Dedifferentiated amniotic fluid mesenchymal stem cell (primary cell): ENCODE results near the gene SLC30A7.
"Not testable (repeated sequence)": the region's sequence is repeated elsewhere in the genome, so short reads cannot be mapped to it uniquely, and the experiment has no call there.

Experiments used
- DNase-seq: peaks from one replicate; pipeline ENCODE4 v3.0.0-alpha.2; 2016; ENCODE audit errors: extremely low spot score

The SLC30A7 gene, protein sequence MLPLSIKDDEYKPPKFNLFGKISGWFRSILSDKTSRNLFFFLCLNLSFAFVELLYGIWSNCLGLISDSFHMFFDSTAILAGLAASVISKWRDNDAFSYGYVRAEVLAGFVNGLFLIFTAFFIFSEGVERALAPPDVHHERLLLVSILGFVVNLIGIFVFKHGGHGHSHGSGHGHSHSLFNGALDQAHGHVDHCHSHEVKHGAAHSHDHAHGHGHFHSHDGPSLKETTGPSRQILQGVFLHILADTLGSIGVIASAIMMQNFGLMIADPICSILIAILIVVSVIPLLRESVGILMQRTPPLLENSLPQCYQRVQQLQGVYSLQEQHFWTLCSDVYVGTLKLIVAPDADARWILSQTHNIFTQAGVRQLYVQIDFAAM

DNA sequence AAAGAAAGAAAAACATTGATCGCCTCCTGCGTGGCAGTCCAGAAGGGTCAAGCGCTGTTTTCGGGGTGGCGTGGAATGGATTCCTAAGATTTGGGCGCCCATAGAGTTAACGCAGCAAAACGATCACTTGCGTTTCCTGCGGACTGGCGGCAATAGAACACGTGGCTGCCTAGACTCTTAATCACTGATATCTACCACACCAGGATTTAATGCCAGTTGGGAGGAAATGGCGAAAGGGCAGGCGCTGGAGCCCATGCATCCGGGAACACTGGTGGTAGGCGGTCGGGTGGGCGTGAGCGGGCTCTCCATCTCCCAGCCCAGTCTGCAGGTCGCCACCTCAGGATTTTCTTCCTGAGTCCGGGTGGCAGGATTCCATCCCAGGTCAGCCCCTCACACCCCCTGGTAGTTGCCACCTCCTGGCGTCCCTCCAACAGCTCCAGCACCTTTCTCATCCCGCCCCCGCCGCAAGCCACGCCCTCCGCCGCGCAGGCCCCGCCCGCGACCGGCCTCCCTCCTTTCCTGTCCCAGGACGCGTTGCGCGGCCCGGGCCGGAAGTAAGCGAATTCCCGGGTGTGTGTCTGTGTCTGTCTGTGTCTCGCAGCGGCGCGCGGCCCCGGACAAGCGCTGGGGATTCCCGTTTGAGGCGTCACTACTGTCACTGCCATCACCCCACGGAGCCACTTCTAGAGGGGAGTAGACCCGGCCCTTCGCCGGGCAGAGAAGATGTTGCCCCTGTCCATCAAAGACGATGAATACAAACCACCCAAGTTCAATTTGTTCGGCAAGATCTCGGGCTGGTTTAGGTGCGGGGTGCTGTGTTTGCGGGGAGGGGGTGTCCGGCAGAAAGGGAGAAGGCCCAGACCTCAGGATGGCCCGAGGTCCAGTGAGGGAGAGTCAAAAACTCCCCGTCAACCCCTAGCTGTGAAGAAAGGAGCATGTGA is at the start of gene SLC30A7:
SLC30A7 (plus strand) TSS at position 551 of the 941 bp plus-strand sequence; CDS start at position 724, 173 bp downstream.
- DNase-seq = peak; percentile 87

DNA sequence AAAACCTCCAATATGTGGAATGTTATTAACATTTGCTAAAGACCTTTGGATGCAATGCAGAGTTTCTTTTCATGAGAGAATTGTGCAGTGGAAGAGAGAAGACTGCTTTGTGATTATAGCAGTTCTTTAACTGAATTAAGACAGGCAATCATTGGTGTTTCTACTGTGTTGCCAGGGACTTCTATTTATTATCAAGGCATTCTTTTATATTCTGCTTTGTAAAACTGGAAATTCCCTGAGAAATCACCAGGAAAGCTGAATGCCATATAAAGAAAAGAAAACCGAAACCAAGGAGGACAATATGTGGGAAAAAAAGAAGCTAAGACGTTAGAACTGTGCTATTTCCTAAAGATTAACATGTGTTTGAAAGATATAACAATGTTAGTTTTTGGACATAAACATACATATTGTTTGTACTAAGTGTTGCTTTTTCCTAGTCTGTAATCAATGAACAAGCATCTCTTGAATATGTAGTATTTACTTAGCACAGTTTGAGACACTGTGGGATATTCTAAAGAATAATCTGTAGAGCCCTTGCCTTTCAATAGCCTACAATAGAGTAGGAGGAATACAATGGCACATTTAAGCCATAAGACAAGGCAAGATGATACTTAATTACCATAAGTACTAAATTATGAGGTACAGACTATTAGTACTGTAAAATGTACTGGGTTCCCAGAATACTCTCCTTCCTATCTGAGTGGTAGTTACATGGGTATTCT is 48.4 kb upstream of the SLC30A7 start:
- peak; percentile 36 for DNase-seq

DNA sequence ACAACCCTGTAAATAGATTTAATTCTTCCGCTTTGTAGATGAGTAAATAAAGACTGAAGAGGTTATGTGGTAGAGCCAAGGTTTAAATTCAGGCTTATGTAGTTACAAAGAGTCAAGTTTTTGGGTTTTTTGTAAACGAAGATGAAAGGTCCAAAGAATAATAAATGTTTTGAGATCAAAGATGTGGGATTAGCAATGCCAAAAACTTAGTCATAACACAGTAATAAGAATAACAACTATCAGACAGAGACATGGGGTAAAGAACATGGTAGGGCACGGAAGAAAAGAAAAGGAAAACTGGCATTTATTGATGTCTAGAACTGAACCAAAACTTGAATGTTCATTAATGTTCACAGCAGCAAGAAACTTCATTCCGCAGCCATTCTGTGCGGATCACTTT is 44.2 kb upstream of the SLC30A7 start:
- DNase-seq = no peak

DNA sequence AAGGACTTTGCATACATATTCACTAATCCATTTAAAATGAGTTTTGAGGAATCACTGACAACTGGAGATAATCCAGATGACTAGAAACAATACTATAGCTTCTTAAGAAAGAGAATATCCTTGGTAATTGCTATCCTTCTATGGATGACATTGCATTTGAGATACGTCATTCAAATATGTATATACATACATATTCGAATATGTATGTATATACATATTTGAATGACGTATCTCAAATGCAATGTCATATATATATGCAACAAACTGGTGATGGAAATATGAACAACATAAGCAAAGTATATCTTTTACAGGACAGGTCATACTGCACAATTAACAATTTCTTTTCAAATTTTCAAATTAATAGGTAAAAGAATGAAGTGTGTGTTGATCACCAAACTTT is 42.9 kb upstream of the SLC30A7 start:
- DNase-seq = no peak

DNA sequence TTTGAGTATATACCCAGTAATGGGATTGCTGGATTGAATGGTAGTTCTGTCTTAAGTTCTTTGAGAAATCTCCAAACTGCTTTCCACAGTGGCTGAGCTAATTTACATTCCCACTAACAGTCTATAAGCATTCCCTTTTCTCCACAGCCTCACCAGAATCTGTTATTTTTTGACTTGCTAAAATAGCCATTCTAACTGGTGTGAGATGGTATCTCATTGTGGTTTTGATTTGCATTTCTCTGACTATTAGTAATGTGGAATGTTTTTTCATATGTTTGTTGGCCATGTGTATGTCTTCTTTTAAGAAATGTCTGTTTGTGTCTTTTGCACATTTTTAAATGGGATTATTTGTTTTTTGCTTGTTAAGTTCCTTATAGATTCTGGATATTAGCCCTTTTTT is 40.8 kb upstream of the SLC30A7 start:
- peak; percentile 30 for DNase-seq

DNA sequence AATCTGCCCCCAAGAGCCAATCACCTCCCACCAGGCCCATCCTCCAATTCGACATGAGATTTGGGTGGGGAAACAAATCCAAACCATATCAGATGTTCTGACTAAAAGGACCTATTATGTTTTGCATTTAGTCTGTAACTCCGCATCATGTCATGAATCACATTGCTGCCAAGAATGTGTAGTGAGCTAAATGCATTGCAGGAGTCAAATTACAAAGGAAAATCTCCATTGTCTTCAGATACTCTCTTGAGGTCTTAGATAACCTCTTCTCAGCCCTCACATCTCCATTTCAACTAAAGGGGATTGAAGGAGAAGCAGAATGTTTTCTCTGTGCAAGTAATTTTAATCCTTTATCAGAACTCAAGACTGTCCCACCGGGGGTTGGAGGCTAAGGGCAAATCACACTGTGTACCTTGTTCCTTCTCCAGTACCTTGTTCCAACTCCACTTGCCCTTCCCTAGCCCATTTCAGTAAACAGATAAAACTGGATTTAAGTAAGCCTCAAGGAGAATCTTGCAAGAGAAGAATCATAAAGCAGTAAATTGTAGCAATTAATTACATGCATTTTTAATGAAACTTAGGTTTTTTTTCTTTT is 35.4 kb upstream of the SLC30A7 start:
- peak; percentile 65 for DNase-seq

DNA sequence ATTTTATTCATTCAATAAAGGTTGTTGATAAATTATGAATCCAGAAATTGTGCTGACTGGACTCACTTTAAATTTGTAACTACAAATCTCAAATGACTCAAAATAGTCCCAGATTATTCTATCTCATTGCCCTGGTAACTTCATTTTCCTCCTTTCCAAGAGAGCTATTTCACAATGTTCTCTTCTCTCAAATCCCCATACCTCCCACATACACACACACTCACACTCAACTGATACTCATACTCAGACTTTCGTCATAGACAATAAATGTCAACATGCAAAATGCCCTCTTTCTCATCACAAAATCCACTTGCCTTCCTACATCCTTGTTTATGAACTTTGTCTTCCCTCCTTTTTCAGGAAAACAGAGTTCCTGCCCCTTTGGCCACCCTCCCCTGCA is 34.5 kb upstream of the SLC30A7 start:
- DNase-seq = no peak

DNA sequence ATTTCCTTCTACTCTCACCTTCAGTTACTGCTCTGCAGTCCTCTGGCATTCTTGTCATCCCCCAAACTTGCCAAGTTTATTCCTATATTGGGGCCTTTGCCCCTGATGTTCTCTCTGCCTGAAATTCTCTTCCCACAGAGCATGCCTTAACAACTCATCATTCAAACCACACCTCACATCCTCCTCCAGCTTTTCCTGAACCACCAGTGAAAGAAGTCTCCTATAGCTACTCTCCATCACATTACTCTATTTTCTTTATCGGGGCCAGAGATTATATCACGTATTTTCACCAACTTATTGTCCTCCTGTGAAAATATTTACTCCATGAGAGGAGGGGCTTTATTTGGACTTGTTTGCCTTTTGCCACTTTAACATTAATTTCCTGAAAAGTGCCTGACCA is 33.3 kb upstream of the SLC30A7 start:
- DNase-seq = no peak

DNA sequence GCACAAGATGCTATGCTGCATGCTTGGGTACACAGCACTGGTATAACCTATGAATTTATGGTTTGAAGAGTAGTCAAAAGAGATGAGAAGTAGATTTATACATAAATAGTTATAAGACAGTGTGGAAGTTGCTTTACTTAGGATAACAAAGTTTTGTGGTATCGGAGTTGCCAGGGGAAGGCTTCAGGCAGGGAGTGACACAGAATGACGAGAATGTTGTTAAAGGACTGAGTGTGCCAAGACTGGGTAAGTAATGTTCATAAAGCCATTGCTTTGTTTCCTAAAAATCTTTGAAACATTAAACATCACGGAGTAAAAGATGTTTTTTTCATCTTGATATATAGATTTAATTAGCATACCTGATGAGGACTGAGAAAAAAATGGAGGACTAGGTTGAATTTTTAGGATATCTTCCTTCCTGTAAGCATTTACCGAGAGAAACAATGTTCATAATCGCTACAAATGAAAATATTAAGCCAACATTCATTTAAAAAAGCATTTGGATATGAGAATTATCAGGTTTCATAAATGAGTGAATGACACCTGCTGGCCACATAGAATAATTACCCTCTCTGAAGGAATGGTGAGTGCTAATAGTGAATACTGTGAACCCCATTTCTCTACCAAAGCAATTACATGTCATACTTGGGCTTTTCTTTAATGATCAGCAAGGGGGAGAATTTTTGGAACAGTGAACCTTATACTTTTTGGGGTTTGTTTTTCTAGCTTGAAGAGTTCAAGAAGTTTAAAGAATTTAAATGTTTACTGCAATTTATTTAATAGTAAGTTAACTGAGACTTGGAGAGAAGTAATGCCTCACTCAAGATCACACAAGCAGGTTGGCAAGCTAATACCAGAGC is 29.6 kb upstream of the SLC30A7 start:
- peak; percentile 68 for DNase-seq

DNA sequence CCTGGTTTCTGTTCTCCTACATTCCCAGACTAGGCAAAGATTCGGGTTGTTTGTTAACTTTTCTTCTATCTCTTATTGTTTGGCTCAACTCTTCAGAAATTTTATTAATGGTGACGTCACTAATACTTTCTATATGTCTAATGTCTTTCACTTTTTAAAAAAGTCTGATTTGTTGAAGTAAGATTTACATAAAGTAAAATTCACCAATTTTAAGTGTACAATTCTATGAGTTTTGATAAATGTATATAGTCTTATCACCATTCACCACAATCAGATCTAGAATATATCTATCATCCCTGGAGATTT is 29.0 kb upstream of the SLC30A7 start:
- no peak for DNase-seq

DNA sequence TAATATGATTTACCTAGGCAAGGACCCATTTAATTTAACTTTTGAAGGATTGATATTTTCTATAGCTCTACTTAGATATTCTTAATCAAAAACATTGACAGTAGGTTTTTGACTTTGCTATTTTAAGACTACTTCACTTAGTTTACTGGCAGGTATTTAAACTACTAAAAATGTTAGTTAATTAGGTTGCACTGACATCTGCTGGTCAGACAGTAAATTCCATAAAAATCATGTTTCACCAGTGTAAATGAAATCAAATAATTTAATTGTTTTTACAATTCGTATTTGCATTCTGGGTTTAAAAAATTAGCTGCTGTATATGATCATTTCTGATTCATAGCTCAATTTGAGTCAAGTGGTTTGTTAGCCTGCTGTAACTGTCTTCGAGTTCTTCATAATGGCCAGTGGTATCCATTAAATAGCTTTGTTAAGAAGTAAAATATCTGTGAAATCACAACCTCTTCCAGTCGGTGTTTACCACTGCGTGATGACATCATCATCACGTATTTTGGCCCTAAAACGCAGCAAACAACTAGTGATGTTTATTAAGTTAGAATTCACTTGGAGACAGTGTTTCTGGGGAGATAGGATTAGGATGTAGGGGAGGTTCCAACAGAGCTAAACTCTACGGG is 27.4 kb upstream of the SLC30A7 start:
- DNase-seq = peak; percentile 49

DNA sequence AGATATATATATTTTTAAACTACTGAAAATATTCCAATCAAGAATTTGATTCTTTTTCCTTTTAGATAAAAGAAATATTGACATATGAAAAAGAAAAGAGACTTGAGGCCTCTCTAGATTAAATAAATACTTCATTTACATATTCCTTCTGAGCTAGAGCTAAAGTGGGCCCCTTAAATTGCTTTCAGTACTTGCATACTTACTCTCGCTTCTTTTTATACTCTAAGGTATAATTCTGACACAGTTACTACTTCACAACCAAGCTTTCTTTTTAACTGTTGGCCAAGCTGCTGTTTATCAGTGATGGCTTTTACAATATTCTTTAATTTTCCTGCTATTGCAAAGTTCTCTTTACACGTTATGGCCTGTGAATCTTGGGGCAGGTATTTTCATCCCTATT is 25.9 kb upstream of the SLC30A7 start:
- DNase-seq = no peak

DNA sequence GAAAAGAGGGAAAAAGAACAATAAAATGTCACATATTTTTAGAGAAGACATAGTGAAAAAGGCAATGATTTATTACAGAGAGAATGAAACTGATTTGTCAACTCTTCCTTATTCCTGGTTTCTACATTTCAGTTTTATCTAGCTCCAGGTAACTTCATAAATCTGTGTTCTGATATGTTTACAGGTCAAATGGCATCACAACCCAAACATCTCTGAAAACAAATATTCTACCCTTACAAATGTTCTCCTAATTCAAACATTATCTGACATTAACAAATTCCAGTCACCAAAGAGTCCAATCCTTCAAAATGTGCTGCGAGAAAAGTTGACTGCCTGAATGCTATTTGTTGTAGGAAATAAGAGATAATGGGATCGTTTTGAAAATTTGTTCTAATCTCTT is 21.5 kb upstream of the SLC30A7 start:
- DNase-seq = no peak

DNA sequence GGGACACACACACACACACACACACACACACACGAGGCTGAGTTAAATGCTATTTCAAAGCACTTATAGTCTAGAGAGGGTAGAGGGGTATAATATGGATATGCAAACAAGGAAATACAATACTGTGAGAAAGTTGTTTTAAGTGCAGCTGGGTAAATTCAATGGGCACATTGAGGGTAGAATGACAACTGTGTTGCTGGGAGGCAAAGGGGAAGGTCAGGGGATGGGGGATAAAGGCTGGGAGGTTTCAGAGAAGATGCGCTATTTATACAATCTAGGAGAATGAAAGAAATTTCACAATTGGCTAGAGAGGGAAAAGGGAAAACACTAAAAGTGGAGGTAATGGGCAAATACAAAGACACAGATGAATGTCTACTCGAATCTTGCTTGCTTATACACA is 20.7 kb upstream of the SLC30A7 start:
- DNase-seq = no peak

DNA sequence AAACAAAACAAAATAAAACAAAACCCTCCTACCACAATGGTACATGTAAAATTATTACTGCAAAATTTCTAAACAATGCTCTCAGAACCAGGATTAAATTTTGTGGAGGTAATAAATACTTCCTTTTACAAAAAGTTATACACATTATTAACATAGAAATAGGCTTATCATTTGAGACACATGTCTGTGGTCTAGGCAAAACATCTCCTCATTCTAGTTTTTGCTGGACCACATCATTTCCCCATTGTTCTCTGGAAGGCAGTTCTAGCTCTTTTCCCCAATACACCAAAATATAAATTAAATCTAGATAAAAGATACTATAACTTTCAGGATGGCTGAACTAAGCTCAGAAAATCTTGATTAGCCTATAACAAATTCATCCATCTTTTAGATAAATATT is 19.6 kb upstream of the SLC30A7 start:
- DNase-seq = no peak

DNA sequence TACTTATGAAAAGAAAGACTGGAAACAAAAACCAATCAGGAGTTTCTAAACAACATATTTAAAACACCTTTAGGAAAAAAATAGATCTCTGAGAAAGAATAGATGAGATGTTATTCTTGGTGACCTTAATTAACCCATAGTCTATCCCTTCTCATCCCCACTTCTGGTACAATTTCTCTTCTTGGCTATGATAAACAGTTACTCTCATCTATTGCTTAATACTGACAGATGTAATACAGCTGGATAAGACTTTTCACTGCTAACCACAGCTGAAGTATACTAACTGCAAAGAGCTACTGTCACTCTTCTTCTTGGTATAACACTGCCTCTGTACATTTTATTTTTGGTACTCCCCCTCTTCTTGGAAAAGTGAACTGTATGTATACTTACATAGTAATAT is 16.5 kb upstream of the SLC30A7 start:
- DNase-seq = no peak

DNA sequence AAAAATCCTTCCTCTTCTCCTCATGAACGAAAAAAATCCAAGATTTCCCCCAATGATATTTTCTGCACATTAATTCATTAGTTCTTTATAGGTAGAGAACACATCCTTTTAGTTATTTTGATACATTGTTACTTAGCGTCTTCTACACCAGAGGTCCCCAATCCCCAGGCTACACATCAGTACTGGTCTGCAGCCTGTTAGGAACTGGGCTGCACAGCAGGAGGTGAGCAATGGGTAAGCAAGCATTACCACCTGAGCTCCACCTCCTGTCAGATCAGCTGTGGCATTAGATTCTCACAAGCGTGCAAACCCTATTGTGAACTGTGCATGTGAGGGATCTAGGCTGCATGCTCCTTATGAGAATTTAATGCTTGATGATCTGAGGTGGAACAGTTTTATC is 14.2 kb upstream of the SLC30A7 start:
- DNase-seq = no peak

DNA sequence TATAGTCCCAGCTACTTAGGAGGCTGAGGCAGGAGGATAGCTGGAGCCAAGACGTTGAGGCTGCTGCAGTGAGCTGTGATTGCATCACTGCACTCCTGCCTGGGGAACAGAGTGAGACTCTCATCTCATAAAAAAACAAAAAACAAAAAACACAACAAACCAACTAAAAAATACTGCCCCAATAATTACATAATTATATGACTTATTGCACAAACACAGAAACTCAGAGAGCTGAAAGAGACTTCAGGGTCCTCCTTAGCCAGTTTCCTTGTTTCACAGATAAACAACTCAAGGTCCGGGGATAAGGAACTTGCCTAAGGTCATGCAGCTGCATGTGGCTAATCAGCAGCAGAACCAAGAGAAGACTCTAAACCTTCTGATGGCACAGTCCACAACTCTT is 13.2 kb upstream of the SLC30A7 start:
- DNase-seq = no peak

DNA sequence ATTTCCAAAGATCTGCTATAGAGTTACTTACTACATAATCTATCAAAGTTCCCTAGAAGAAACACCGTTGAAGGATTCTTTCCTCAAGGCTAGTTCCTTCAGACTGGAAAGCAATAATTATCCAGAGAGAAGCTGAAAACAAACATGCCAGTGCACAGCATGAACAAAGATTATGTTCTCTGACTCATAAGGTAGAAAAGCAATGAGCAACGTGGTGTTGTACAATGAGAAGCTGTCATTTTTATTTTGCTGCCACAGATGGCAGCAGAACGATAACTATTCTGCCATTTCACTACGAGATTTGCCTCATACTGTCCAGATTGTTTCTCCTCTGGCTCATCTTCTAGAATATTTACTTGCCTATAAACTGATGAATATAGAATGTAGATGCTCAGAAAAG is 11.9 kb upstream of the SLC30A7 start:
- DNase-seq = peak; percentile 21

DNA sequence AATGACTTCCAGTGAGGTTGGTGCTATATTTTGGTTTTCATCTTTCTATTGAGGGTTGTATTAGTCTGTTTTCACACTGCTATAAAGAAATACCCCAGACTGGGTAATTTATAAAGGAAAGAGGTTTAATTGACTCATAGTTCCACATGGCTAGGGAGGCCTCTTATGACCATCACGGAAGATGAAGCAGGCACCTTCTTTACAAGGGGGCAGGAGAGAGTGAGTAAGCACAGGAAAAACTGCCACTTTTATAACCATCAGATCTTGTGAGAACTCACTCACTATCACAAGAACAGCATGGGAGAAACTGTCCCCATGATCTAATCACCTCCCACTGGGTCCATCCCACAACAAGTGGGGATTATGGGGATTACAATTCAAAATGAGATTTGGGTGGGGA is 6.9 kb upstream of the SLC30A7 start:
- DNase-seq = not testable (repeated sequence)
